Right ventricle myocardium superior (tissue), 1 donor: ENCODE results near the gene DNLZ. TPM values are rescaled to one million over a fixed set of nuclear protein-coding genes. Genes with fewer than 3 reads are reported as not detected.
A peak's percentile ranks its signal among the peaks of the same experiment; 100 is the strongest.
"Not testable (repeated sequence)": the region's sequence is repeated elsewhere in the genome, so short reads cannot be mapped to it uniquely, and the experiment has no call there.

Source experiments
- ATAC-seq: fragments of 200-7000 bp; cut with Tn5 transposase; one replicate; pipeline ENCODE4 v1.9.1; 2020; ENCODE audit warnings: mild to moderate bottlenecking; ENCODE audit not compliant: poor library complexity
- DNase-seq: peaks from one replicate; pipeline ENCODE4 v3.0.0-alpha.2; 2020
- intact Hi-C: fragments of 100-400 bp; cut with DNase I; formaldehyde crosslinking; loops from one replicate; pipeline ENCODE4 v1.11.2; 2022
- total RNA-seq: library from RNA; stranded (reverse); fragmentation: NEBNext Ultra II Directional; extraction: Animal tissue kit (Norgen Biotek cat#: 25700); gene quantifications from one replicate; pipeline ENCODE4 v1.2.1, GENCODE V29; 2021
- donor health status: DM: no; HTN: yes; CAD: no; lungs with severe emphysema.

The DNLZ gene
- total RNA-seq, 1 donor from 2014 or later: 39.9 TPM

GRCh38 chr9:136365775-136366222 lies 2.3 kb upstream of the DNLZ start:
- DNase-seq: no peak
- no peak for ATAC-seq
- intact Hi-C loops: no loop called here

- intact Hi-C loops: no loop called here
- DNase-seq (no peak), ATAC-seq (no peak)
These were observed 1.6 kb upstream of the DNLZ start for GRCh38 chr9:136364942-136365774.

- intact Hi-C loops: no loop called here
- DNase-seq: no peak
- no peak for ATAC-seq
These were observed 605 bp upstream of the DNLZ start for GRCh38 chr9:136363949-136364748.

- ATAC-seq (peak; percentile 4), DNase-seq (no peak)
- intact Hi-C loops: no loop called here
These were observed 1.1 kb downstream of the DNLZ start for GRCh38 chr9:136362450-136362784.

- DNase-seq (no peak), ATAC-seq (peak; percentile 23)
- intact Hi-C loops: no loop called here
These were observed 1.6 kb downstream of the DNLZ start for GRCh38 chr9:136361754-136362449.

- intact Hi-C loops: no loop called here
- no peak for DNase-seq
- ATAC-seq: no peak
These were observed 2.3 kb downstream of the DNLZ start for GRCh38 chr9:136361047-136361753.

GRCh38 chr9:136359774-136360718 lies 3.5 kb downstream of the DNLZ start:
- intact Hi-C loops: no loop called here
- no peak for DNase-seq

GRCh38 chr9:136358888-136359287 lies 4.7 kb downstream of the DNLZ start:
- intact Hi-C loops: no loop called here

More at GRCh38 chr9:136359774-136360718, 3.5 kb downstream of the DNLZ start:
- ATAC-seq: no peak

GRCh38 chr9:136358016-136358415 lies 5.5 kb downstream of the DNLZ start:
- no peak for DNase-seq
- no peak for ATAC-seq
- intact Hi-C loops: no loop called here

More at GRCh38 chr9:136358888-136359287, 4.7 kb downstream of the DNLZ start:
- no peak for ATAC-seq
- DNase-seq: no peak

- no peak for DNase-seq
- intact Hi-C loops: no loop called here
- no peak for ATAC-seq
These were observed 6.3 kb downstream of the DNLZ start for GRCh38 chr9:136357202-136357725.

- intact Hi-C loops: no loop called here
- ATAC-seq (no peak), DNase-seq (no peak)
These were observed 7.7 kb downstream of the DNLZ start for GRCh38 chr9:136355616-136356557.

- ATAC-seq (peak; percentile 59), DNase-seq (peak; percentile 79)
- intact Hi-C loops: no loop called here
These were observed 8.9 kb downstream of the DNLZ start for GRCh38 chr9:136354592-136355085.

- ATAC-seq: peak; percentile 26
- intact Hi-C loops: no loop called here
- no peak for DNase-seq
These were observed 9.6 kb downstream of the DNLZ start for GRCh38 chr9:136353757-136354488.

GRCh38 chr9:136353088-136353487 lies 10.5 kb downstream of the DNLZ start:
- ATAC-seq (no peak), DNase-seq (no peak)
- intact Hi-C loops: no loop called here

- ATAC-seq (peak; percentile 4), DNase-seq (no peak)
- intact Hi-C loops: no loop called here
These were observed 10.9 kb downstream of the DNLZ start for GRCh38 chr9:136352682-136353081.

- ATAC-seq, DNase-seq, intact Hi-C loops: not testable (repeated sequence)
These were observed 11.7 kb downstream of the DNLZ start for GRCh38 chr9:136351868-136352267.
